Stimulated activated CD4-positive, alpha-beta T cell treated with anti-CD3 and anti-CD28 coated beads, Interleukin-12 subunit alpha, Interleukin-12 subunit beta, amount 100 ng/mL, for 24 hours (primary cell): ENCODE data around the gene TMEM126A.
A peak's percentile ranks its signal among the peaks of the same experiment; 100 is the strongest.
"Not testable (repeated sequence)": the region's sequence is repeated elsewhere in the genome, so short reads cannot be mapped to it uniquely, and the experiment has no call there.

ENCODE experiments used
- DNase-seq, 2 experiments: peaks; one replicate each; pipeline ENCODE4 v3.0.0-alpha.2; 2020; ENCODE audit warnings: low read depth in 2 of 2

TMEM126A gene

GRCh38 chr11:85647604-85648299 is at the start of gene TMEM126A:
Gene TMEM126A (plus strand): TSS chr11:85647967. CDS start chr11:85650256, 2,289 bp downstream.
- DNase-seq = peak; percentile 84 to 89

GRCh38 chr11:85599083-85599482 is 48.7 kb upstream of the TMEM126A start:
- no peak for DNase-seq

DNA sequence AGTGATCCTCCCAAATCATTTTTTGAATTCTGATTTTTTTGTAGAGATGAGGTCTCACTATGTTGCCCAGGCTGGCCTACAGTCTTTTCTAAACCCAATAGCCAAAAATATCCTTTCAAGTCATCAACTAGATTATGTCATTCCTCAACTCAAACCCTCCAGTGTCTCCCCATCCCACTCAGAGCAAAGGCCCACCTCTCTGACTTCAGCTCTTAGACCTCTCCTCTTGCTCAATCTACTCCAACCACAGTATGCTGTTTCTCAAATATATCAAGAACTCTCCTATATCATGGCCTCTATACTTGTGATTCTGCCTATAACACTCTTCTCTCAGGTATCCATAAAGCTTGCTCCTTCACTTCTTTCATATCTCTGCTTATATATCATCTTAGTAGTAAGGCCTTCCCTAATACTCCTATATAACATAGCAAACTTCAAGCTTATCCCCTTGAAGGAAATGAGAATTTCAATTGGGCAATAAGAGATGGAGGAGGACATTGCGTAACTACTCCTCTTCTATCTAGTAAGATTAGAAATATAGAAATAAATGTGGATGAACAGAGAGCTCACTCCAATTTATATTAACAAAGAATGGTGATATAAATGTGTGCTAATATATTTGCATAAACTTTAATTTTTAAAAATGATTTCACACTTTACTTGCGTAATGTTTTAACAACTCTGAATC is 45.1 kb upstream of the TMEM126A start:
- no peak for DNase-seq

DNA sequence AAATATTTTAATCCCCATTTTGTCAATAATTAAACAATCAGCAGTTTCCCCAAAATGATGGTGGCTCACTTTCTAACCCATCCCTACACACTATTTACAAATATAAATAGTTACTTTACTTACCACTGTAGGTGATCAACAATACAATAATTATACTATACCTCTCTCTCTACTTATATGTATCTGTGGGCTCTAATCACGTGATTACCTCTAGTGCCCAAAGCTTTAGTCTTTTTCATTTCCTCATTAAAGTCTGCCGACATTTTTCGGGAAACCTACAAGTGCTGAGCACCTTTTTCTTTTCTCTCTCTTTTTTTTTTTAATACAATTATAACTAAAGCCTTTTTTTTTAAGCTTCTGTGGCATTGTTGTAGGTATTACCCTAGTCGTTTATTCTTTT is 44.5 kb upstream of the TMEM126A start:
- no peak for DNase-seq

- not testable (repeated sequence) for DNase-seq
Measured at GRCh38 chr11:85606237-85606636, 41.5 kb upstream of the TMEM126A start.

DNA sequence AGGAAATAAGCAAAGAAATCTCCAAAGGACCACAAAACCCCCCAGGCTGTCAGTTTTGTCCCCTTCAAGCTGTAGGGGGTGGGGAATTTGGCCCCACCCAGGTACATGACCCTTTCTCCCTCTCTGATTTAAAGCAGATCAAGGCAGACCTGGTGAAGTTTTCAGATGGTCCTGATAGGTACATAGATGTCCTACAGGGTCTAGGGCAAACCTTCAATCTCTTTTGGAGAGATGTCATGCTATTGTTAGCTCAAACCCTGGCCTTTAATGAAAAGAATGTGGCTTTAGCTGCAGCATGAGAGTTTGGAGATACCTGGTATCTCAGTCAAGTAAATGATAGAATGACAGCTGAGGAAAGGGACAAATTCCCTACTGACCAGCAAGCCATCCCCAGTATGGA is 39.1 kb upstream of the TMEM126A start:
- DNase-seq = not testable (repeated sequence)

DNA sequence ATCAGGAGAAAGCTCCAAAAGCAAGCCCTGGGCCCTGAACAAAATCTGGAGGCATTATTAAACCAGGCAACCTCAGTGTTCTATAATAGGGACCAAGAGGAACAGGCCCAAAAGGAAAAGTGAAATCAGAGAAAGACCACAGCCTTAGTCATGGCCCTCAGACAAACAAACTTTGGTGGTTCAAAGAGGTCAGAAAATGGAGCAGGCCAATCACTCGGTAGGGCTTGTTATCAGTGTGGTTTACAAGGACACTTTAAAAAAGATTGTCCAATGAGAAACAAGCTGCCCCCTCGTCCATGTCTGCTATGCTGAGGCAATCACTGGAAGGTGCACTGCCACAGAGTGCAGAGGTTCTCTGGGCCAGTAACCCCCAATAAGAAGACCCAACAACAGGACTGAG is 38.5 kb upstream of the TMEM126A start:
- DNase-seq = not testable (repeated sequence)

DNA sequence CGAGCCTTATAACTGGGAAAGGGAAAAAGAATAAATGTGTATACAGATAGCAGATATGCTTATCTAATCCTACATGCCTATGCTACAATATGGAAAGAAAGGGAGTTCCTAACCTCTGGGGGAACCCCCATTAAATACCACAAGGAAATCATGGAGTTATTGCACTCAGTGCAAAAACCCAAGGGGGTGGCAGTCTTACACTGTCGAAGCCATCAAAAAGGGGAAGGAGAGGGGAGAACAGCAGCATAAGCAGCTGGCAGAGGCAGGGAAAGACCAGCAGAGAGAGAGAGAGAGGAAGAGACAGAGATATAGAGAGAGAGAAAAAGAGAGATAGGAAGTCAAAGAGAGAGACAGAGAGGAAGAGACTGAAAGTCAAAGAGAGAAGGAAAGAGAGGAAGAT is 36.1 kb upstream of the TMEM126A start:
- DNase-seq = not testable (repeated sequence)

- no peak for DNase-seq
Measured at GRCh38 chr11:85619499-85619898, 28.3 kb upstream of the TMEM126A start.

- no peak for DNase-seq
Measured at GRCh38 chr11:85620256-85620655, 27.5 kb upstream of the TMEM126A start.

DNA sequence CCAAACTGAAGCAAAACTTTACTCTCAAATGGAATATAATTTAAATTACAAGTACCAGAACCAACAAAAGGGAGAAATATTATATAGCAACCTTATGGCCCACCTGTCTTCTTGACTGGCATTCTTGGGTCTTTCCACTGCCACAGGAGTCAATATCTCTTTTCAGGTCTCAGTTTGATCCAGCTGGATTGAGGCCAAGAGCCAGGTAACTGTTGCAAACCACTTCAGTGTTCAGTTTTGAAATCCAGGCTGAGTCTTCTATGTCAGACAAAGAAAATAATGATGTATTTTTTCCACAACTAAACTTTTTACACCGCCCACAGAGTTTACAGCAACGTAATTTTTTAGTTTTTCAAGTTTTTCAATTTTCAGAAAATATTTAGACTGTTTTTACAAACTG is 21.3 kb upstream of the TMEM126A start:
- DNase-seq = no peak

GRCh38 chr11:85627332-85627997 is 20.3 kb upstream of the TMEM126A start, which contains the start of gene DLG2:
Gene DLG2 (minus strand): TSS chr11:85627344.
- DNase-seq = no peak

DNA sequence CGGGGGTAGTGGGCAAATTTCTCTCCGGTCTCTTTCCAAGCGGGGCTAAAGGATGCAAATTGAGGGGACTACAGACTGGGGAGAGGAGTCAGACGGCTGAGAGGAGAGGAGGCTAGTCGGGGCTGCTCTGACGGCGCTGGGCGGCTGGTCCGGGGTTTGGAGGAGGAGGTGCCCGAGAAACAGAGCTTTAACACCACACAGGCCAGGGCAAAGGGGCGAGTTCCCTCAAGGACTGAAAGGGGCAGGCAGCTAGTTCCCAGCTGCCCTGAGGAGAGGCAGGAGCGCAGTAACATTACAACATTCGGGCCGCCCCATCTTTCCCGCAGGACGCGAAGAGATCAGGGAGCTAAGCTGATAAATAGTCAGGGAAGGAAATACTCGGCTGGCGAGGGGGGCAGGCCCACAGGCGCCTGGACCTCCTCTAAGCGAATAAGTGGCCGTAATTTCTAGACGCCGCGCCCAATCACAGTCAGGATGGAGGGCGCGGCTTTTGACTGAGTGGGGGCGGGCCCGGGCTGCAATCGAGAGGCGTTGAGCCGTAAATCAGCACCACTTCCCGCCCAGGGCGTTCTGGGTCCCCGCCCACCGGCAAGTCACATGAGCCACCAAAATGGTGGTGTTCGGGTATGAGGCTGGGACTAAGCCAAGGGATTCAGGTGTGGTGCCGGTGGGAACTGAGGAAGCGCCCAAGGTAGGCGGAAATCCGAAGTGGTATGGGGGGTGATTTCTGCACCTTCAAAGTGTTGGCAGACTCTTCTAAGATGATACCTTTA is 19.6 kb upstream of the TMEM126A start, which contains the start of gene TMEM126B:
Gene TMEM126B, plus strand, starts transcription at position 596 of the 773 bp plus-strand sequence. Its CDS starts 15 bp downstream, at position 611.
- peak; percentile 92 to 96 for DNase-seq

- DNase-seq = no peak
Measured at GRCh38 chr11:85628771-85629341, 18.9 kb upstream of the TMEM126A start.

DNA sequence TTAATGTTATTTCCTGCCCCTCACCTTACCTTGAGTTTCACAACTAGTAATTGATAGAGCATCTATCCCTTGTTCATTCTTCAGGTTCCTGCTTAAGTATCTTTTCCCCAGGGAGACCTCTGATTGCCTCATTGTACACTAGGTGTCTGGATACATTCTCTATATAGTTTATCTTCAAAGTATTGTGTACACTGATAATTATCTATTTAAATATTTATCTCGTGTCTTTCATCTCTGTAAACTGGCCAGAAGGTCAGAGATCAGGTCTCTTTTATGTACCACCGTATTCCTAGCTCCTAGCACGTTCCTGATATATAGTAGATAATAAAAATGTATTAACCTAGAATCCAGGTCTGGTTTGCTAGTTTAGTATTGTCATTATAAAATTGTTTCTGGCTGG is 13.0 kb upstream of the TMEM126A start:
- no peak for DNase-seq

DNA sequence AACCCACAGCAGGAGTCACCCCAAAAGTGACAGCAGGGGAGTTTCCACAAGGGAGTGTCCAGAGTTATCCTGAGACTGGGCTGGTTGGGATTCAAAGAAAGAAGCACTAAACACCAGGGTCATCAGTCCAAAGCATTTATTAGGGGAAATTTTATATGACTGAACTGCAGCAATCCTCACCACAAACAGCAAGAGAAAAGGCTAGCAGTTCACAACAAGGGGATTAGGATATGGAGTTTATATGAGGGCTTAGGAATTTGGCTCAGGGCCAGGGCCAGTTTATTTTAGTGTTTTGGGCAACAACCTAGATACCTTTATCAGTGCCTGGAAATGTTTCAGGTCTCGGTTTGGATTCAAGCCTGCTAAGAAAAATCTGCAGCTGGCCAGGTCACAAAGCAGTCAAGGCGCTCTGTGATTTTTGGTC is 4.6 kb upstream of the TMEM126A start:
- no peak for DNase-seq

DNA sequence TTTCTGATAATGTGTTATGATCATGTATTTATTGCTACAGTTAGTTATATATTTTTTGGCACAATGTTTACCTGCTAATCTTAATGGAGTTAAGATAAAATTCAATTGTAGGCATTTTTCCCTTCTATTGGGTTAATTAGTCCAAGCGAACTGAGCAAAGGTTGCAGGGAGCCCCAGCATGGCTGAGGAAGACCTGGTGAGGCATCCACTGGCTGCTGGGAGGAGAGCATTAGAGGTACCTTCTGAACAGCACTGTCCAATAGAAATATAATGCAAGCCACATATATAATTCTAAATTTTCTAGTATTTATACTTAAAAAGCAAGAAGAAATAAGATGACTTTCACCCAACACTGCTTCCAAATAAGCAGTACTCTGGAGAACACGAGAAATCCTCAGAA is 689 bp upstream of the TMEM126A start:
- no peak for DNase-seq

DNA sequence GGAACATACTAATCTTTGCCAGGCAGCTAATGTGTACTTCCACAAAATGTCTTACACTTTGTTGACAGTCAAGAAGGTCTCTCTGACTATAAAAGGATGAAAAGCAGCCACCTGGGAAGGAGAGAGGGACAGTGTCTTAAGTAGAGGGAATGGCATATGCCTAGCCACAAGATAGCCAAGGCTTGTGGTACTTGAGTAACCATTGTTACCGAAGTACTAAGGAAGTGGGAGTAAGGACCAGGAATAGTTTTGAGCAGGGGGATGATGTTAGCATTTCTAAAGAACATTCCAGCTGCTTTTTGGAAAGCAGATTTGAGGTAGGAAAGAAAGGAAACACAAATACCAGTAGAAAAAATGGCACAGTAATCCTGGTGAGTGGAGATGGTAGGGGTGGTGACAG is 3.4 kb downstream of the TMEM126A start:
- DNase-seq = no peak

GRCh38 chr11:85652786-85653447 is 5.2 kb downstream of the TMEM126A start:
- DNase-seq = no peak

DNA sequence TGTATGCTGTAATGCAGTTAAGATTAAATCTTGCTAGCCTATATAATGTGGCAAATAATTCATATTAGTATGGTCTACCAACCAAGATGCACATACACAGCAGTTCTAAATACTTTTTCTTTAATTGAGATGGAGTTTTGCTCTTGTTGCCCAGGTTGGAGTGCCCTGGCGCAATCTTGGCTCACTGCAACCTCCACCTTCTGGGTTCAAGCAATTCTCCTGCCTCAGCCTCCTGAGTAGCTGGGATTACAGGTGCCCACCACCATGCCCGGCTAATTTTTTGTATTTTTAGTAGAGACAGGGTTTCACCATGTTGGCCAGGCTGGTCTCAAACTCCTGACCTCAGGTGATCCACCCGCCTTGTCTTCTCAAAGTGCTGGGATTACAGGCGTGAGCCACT is 6.6 kb downstream of the TMEM126A start:
- not testable (repeated sequence) for DNase-seq

GRCh38 chr11:85656777-85657176 is 9.0 kb downstream of the TMEM126A start:
- DNase-seq = no peak
